Measurements from ENCODE around the gene LRRC53.

LRRC53 gene

DNA sequence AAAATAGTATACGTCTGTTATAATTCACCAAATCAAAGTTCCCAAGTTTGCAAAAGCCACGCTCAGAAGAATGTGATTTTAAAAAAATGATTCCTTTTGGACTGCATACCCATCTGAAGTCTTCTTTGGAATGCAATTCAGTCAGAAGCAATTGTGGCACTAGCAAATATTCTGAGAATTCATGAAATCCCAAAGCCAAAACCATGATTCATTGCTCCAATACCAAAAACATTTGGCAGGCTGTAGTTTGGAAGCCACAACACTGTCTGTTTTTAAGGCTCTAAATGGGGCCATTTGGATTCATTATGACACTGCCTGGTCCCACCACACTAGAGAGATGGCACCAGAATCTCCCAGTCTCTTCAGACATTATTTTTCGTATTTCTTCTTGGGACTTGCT is 21.8 kb upstream of the LRRC53 start:
- Histone ChIP-seq H3K27ac (ENCODE audit: poor library complexity, severe bottlenecking) (no peak overlapping the region), H3K36me3 (ENCODE audit: low read depth) (no peaks in the 10 kb centered on the region), H3K27me3 (ENCODE audit: insufficient read depth, poor library complexity, severe bottlenecking) (no peaks in the 10 kb centered on the region), H3K9me3 (ENCODE audit: severe bottlenecking) (no peaks in the 10 kb centered on the region), H3K4me3 (ENCODE audit: severe bottlenecking) (no peak overlapping the region), H3K4me1 (ENCODE audit: insufficient read depth, poor library complexity, severe bottlenecking) (no peaks in the 10 kb centered on the region)
- TF ChIP-seq, protein P1, sequence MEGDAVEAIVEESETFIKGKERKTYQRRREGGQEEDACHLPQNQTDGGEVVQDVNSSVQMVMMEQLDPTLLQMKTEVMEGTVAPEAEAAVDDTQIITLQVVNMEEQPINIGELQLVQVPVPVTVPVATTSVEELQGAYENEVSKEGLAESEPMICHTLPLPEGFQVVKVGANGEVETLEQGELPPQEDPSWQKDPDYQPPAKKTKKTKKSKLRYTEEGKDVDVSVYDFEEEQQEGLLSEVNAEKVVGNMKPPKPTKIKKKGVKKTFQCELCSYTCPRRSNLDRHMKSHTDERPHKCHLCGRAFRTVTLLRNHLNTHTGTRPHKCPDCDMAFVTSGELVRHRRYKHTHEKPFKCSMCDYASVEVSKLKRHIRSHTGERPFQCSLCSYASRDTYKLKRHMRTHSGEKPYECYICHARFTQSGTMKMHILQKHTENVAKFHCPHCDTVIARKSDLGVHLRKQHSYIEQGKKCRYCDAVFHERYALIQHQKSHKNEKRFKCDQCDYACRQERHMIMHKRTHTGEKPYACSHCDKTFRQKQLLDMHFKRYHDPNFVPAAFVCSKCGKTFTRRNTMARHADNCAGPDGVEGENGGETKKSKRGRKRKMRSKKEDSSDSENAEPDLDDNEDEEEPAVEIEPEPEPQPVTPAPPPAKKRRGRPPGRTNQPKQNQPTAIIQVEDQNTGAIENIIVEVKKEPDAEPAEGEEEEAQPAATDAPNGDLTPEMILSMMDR (IDR thresholded peaks at IDR 0.05; ENCODE audit: poor library complexity, severe bottlenecking), result no peak
- ATAC-seq (ENCODE audit: low read depth) (no peak), DNase-seq (ENCODE audit: low spot score) (no peak)

DNA sequence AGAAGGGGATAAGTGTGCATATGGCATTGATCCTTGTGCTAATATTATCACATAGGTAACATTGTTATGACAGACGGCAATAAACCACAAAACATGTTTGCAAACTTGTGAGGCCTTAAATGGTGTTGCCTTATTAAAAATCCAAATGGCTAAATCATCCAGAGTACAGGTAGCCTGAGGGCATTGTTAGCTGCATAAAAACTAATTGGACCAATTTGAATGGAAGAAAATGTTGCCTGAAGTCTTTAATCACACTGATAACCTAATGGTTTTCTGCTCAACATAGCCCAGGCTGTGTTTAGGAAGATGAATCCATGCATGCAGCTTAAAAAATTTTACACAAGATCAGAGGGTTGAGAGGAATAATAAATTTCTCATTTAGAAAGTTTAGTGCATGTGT is 19.4 kb upstream of the LRRC53 start:
- Histone ChIP-seq H3K36me3 (ENCODE audit: low read depth) (no peaks in the 10 kb centered on the region), H3K27me3 (ENCODE audit: insufficient read depth, poor library complexity, severe bottlenecking) (no peaks in the 10 kb centered on the region), H3K4me3 (ENCODE audit: severe bottlenecking) (no peak overlapping the region), H3K27ac (ENCODE audit: poor library complexity, severe bottlenecking) (no peak overlapping the region), H3K9me3 (ENCODE audit: severe bottlenecking) (no peaks in the 10 kb centered on the region), H3K4me1 (ENCODE audit: insufficient read depth, poor library complexity, severe bottlenecking) (no peaks in the 10 kb centered on the region)
- ATAC-seq (ENCODE audit: low read depth) (no peak), DNase-seq (ENCODE audit: low spot score) (no peak)
- TF ChIP-seq, protein P1 (IDR thresholded peaks at IDR 0.05; ENCODE audit: poor library complexity, severe bottlenecking), result no peak

DNA sequence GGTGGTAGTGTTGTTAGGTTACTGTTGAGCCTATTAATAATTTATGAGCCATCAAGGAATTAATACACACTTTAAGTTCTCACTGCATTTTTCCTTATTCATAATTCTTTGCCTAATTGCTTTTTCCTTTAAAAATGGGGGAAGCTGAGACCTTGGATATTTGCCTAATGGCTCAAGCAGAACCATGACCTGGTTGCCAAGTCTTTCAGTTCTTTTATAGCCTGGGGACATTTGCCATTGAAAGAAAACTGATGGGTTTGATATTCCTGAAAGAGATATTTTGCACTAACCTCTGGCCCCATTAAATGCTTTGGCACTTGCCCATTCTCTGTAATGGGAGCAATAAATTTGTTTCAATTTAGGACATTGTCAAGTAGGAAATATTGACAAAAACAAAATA is 18.5 kb upstream of the LRRC53 start:
- Histone ChIP-seq H3K36me3 (ENCODE audit: low read depth) (no peaks in the 10 kb centered on the region), H3K27ac (ENCODE audit: poor library complexity, severe bottlenecking) (no peak overlapping the region), H3K4me3 (ENCODE audit: severe bottlenecking) (no peak overlapping the region), H3K9me3 (ENCODE audit: severe bottlenecking) (no peaks in the 10 kb centered on the region), H3K27me3 (ENCODE audit: insufficient read depth, poor library complexity, severe bottlenecking) (no peaks in the 10 kb centered on the region), H3K4me1 (ENCODE audit: insufficient read depth, poor library complexity, severe bottlenecking) (no peaks in the 10 kb centered on the region)
- TF ChIP-seq, protein P1 (IDR thresholded peaks at IDR 0.05; ENCODE audit: poor library complexity, severe bottlenecking), result no peak
- DNase-seq (ENCODE audit: low spot score), result no peak
- ATAC-seq (ENCODE audit: low read depth), result no peak

DNA sequence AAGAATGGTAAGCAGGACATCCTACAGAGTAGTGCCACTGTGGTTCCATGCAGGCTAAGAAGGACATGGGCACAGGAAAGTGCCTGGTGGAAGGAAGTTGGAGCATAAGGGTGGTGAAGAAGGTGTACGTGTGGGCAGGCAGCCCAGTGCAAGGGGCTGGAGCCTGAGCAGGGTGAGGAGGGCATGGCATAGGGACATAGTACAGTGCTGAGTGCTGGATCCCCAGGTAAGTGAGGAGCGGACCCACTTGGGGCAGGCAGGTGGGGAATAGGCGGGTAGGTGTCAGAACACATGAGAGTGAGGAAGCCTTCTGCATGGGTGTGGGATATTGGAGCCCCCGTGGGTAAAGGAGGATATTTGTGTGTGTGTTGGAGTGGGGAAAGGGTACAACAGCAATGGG is 15.7 kb upstream of the LRRC53 start:
- no peaks in the 10 kb centered on the region for H3K9me3 ChIP-seq (ENCODE audit: severe bottlenecking)
- DNase-seq (ENCODE audit: low spot score) (no peak), ATAC-seq (ENCODE audit: low read depth) (no peak)
- no peaks in the 10 kb centered on the region for H3K4me1 ChIP-seq (ENCODE audit: insufficient read depth, poor library complexity, severe bottlenecking)
- TF ChIP-seq, protein P1 (IDR thresholded peaks at IDR 0.05; ENCODE audit: poor library complexity, severe bottlenecking), result no peak
- H3K4me3 ChIP-seq (ENCODE audit: severe bottlenecking), result no peak overlapping the region
- no peaks in the 10 kb centered on the region for H3K27me3 ChIP-seq (ENCODE audit: insufficient read depth, poor library complexity, severe bottlenecking)
- H3K36me3 ChIP-seq (ENCODE audit: low read depth), result no peaks in the 10 kb centered on the region
- H3K27ac ChIP-seq (ENCODE audit: poor library complexity, severe bottlenecking), result no peak overlapping the region

DNA sequence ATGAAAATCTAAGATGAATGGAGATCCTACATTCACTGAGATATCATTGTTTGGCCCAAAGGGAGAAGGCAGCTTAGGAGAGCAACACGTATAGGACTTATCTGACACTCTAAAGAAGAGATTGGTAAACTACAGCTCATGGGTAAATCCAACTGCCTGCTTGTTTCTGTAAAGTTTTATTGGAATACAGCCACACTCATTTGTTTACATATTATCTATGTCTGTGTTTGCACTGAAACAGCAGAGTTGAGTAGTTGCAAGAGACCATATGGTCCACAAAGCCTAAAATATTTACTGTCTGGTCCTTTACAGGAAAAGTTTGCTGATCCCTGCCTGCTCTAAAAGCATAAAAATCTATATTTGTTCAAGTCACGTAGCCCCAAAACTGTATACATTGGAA is 14.3 kb upstream of the LRRC53 start:
- TF ChIP-seq, protein P1 (IDR thresholded peaks at IDR 0.05; ENCODE audit: poor library complexity, severe bottlenecking), result no peak
- no peak overlapping the region for H3K27ac ChIP-seq (ENCODE audit: poor library complexity, severe bottlenecking)
- H3K27me3 ChIP-seq (ENCODE audit: insufficient read depth, poor library complexity, severe bottlenecking), result no peaks in the 10 kb centered on the region
- no peaks in the 10 kb centered on the region for H3K4me1 ChIP-seq (ENCODE audit: insufficient read depth, poor library complexity, severe bottlenecking)
- no peak overlapping the region for H3K4me3 ChIP-seq (ENCODE audit: severe bottlenecking)
- DNase-seq (ENCODE audit: low spot score), result no peak
- H3K9me3 ChIP-seq (ENCODE audit: severe bottlenecking), result no peaks in the 10 kb centered on the region
- ATAC-seq (ENCODE audit: low read depth), result no peak
- H3K36me3 ChIP-seq (ENCODE audit: low read depth), result no peaks in the 10 kb centered on the region

Measured in RWPE2 (cell line).